HG03571 (cell line): Measurements from ENCODE around the gene NXF1.
"Not testable (repeated sequence)": the region's sequence is repeated elsewhere in the genome, so short reads cannot be mapped to it uniquely, and the experiment has no call there.

Source experiments
- ATAC-seq: cut with Tn5 transposase; IDR thresholded peaks from one replicate; pipeline ENCODE4 v1.9.1; 2021; ENCODE audit not compliant: unreplicated experiment

The NXF1 gene

DNA sequence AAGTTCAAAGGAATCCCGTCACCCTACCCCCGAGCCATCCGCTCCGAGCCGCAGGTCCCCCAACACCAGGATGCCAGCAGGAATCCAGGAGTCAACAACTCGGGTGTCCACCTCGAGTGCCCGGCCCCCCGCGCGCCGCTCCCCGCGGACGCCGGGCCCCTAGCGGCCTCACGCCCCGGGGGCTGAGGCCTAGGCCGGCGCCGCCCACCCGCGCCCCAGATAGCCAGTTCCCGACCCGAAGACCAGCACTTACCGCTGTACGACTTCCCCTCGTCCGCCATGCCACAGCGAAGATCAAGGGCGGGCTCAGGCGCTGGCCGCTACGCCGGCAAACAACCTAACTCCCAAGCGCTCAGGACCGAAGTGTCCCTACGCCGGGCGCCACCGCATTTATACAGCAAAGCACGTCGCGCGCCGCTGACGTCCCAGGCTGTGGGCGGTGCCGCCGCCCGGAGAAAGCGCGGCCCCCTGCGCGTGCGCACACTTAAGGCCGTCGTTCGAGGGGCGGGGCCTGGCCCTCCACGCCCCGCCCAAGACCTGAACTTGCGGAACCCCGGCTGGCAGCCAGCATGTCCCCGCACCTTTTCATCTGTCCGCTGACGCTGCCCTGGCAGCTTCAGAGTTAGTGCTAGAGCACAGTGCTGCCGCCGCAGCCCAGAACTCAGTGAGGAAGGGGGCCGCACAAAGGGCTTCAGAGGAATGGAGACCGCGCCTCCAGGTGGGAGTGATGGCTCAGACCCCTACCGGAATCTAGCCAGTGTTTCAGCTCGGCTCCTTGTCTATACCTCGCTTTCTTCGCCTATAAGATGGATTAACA, at the start of gene NXF1:
Gene NXF1 (minus strand): TSS at position 365 of the 817 bp plus-strand sequence. CDS start 84 bp downstream, at position 281.
- ATAC-seq = peak; percentile 82

DNA sequence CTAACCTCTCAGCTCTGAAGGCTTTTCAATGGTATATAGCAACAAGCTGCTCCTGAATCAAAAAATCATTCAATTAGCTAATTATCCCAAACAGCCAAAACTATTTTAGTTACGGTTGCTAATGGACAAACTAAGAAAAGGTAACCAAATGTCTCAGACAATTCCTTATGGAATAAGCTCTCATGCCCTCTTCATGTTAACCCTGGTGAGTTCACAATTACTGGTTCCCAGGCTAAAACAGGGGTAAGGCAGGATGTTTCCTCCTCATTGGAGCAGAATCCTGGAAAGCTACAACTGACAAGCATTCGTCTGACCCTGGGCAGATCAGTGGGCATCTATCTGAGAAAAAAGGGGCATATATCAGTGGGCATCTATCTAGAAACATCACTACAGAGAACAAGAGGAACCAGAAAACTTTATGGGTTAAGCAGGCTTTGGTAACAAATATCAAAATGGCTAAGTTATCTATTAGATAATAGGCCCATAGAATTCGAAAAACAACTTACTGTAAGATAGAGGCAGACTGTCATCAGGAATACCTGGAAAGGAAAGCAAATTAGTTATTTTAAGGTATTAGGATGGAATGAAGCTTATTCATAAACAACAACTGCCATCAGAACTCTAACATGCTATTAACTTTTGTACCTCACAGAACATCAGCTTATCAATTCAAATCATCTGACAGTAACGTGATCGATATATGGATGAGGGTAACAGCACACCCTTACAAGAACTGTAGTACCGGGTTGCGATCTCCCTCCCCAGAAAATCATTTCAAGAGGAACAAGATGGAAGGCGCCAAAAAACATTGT, 49.0 kb upstream of the NXF1 start:
- no peak for ATAC-seq

- ATAC-seq = no peak
These were observed 48.2 kb upstream of the NXF1 start for GRCh38 chr11:62853279-62853965.

GRCh38 chr11:62852523-62853188, 47.4 kb upstream of the NXF1 start:
- no peak for ATAC-seq

- no peak for ATAC-seq
These were observed 46.7 kb upstream of the NXF1 start for GRCh38 chr11:62851807-62852522.

DNA sequence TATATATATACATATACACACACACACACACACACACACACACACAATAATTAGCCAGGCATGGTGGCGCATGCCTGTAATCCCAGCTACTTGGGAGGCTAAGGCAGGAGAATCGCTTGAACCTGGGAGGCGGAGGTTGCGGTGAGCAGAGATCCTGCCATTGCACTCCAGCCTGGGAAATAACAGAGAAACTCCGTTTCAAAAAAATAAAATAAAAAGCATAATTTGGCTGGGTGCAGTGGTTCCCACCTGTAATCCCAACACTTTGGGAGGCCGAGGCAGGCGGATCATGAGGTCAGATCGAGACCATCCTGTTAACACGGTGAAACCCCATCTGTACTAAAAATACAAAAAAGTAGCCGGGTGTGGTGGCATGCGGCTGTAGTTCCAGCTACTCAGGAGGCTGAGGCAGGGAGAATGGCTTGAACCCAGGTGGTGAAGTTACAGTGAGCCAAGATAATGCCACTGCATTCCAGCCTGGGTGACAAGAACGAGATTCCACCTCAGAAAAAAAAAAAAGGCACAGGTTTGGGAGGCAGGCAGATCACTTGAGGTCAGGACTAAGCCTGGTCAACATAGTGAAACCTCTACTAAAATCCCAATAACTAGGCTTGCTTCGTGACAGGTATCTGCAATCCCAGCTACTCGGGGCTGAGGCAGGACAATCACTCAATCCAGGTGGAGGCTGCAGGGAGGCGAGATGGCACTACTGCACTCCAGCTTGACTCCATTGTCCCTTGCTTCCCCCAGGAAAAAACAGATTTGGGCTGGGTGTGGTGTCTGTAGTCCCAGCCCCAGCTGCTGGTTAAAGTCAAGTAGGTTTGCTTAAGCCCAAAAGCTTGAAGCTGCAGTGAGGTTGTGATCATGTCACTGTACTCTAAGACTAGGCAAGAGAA, 45.9 kb upstream of the NXF1 start:
- ATAC-seq = no peak

DNA sequence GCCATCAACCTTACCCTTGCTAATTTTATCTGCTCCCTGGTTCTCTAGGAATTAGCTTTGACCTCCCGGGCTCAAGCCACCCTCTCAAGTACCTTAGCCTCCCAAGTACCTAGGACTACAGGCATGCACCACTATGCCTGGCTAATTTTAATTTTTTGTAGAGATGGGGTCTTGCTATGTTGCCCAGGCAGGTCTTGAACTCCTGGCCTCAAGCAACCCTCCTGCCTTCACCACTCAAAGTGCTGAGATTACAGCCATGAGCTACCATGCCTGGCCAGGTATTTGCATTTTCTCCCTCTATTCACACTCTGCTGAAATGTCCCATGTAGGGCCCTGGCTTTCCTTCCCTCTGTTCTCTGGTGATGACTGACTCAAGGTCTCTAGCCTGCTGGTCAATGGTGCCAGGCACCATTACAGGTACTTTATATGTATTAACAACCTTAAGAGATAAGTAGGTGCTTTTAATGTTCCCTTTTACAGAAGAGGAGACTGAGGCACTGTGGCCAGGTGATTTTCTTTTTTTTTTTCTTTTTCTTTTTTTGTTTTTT, 42.6 kb upstream of the NXF1 start:
- ATAC-seq = no peak

- ATAC-seq = no peak
These were observed 40.9 kb upstream of the NXF1 start for GRCh38 chr11:62846177-62846576.

GRCh38 chr11:62844154-62844553, 38.9 kb upstream of the NXF1 start:
- ATAC-seq = no peak

DNA sequence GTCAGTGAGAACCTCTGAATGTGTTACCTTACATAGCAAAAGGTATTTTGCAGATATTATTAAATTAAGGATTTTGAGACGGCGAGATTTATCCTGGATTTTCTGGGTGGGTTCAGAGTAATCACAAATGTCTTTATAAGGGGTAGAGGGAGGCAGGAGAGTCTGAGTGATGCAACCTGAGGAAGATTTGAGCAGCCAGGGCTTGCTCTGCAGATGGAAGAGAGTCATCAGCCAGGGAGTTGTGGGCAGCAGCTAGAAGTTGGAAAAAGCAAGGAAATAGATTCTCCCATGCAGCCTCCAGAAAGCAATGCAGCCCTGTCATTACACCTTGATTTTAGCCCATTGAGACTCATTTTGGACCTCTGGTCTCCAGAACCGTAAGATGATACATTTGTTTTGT, 38.2 kb upstream of the NXF1 start:
- ATAC-seq = no peak

DNA sequence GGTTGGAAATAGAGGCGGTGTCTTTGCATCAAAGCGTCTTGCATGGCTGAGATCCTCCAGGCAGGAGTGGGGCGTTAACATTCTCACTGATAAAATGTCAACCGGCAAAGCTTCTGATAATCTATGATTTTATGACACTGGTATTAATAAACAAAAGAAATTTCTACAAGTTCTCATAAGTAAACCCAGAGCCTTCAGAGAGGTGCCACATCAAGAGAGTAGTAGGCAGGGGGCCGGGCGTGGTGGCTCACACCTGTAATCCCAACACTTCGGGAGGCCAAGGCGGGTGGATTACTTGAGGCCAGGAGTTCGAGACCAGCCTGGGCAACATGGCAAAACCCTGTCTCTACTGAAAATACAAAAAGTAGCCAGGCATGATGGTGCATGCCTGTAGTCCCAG, 37.7 kb upstream of the NXF1 start:
- ATAC-seq = not testable (repeated sequence)

DNA sequence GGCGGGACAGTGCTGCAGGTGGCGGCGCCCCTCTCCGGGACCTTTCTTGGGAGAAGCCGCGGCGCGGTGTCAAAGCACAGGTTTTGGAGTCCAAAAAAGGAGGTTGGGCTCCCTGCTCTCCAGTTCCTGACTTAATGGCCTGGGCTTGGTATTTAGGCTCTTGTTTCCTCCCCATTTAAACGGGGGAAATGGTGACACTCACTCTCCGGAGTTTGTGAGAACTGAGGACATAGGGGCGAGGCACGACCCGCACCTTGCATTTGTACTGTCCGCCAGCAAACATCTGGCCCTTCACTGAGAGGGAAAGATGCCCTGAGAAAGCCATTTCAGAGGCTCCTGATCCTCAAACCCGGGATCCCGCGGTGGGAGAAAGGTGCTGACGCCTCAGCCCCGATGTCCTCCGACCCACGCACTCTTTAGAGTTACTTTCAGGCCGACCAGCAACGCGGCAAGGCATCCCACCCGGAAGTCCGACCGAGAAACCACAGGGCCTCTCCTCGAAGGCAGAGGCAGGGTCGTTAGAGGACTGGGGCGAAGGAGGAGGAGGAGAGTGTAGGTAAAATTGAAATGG, 37.0 kb upstream of the NXF1 start:
- no peak for ATAC-seq

DNA sequence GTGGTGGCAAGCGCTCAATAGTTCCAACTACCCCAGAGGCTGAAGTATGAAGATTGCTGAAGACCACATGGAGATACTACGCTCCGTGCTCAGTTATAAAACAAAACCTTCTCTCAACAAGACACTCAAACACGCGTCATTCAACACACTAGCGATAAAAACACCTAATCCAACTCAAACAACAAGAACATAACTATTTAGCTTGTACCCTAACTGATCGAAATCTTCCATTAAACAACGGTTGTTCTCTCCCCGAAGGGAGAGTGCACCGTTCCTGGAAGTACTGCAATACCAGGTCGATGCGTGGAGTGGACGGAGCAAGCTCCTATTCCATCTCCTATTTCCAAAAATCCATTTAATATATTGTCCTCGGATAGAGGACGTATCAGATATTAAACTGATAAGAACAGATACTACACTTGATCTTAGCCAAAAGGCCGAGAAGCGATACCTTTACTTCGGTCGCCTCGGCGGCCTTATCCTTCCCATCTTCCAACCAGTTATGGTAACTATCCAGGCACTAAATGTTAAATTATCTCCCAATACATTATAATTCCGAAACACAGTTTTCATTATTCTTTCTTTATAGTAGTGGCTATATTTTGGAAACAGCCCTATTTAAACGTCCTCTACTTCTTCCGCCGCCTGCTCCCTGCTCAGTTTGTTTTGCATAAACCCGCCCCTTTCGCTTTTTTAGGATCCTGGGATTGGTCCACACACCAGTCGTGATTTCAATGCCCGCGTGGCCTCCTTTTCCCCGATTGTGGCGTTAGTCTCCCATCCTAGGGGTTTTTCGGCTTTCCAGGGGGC, 36.3 kb upstream of the NXF1 start:
- peak; percentile 50 for ATAC-seq

GRCh38 chr11:62840721-62841360, 35.6 kb upstream of the NXF1 start:
- not testable (repeated sequence) for ATAC-seq

DNA sequence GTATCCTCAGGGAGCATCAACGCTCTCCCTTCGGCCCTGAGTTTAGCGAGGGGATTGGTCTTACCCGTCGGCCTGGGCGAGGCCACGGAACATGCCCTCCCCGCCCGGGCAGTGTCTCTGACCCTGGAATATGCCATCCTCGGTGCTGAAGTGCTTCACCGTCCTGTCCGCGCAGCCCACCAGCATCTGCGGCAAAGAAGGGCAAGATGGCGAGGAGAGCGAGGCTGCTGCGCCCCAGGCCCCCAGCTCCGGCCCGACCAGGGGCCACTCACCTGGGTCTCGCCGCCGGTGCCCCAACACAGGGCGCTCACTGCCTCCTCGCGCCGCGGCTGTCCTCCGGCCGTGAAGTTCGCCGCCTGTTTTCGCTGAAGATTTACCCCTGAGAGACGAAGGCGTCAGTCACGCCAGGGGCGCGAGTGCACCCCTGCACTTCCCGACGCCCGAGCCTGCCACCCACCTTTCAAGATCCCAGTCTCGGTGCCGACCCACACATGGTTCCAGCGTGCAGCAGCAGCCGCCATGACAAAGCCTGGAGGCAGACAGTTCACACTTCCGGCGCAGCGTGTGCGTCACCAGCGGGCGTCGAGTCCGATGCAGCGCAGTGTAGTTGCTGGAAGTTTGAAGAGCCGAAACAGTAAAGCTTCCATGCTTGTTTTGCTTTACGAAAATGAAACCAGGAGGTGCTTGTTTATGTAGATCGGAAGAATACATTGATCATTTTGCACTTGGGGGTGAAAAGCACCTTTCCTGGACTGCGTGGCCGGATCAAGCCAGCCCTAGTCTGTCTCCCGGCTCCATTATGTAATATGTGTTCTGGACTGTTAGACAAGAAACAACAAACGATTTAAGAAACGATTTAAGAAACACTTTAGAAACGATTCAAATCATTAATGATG, 34.1 kb upstream of the NXF1 start, which contains the start of gene WDR74:
Gene WDR74 (minus strand): TSS at position 541 of the 896 bp plus-strand sequence. CDS start 20 bp downstream, at position 521.
- ATAC-seq = peak; percentile 47

- no peak for ATAC-seq
These were observed 30.1 kb upstream of the NXF1 start for GRCh38 chr11:62835336-62835735.
